NCI-H526 treated with DMSO at 0.1 percent for 48 hours (cell line): ENCODE results near the gene RAB11FIP5.
"Not testable (repeated sequence)": the region's sequence is repeated elsewhere in the genome, so short reads cannot be mapped to it uniquely, and the experiment has no call there.

Source experiments
- DNase-seq: peaks from one replicate; lab custom pipeline; 2025; lab: John Stamatoyannopoulos, UW

Gene RAB11FIP5

DNA sequence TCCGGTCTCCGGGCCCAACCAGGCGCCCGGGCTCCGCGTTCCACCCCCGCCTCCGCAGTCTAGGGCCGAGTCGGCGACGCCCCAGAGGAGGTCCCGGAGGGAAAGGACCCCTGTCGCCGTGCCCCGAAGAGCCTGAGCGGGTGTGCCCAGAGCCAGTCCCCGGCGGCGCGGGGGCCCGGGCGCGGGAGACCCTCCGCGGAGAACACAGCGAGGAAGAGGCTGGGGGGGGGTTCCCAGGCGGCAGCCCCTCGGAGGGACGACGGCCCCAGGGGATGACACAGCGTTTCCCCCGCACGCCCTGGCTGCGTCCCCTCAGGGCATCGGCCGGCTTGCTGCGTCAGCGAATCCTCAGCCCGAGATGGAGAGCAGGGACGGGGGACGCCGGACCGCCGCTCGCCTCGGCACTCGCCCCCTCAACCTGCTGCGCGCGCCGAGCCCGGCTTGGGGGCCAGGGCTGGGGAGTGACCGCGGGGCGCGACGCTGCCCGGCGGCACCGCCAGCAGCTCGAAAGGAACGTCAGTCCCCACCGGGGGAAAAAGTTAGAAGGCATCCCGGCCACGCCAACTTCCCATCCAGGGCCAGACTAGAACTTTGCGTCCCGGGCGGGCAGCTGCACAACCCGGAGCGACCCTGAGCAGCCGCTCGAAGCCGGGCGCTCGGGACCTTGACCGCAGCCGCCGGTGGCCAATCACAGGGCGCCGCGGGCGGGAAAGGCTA lies 41.9 kb downstream of the RAB11FIP5 start:
- DNase-seq = no peak

- DNase-seq = no peak
These were observed 42.7 kb downstream of the RAB11FIP5 start for GRCh38 chr2:73069855-73070642.

- DNase-seq = no peak
These were observed 43.5 kb downstream of the RAB11FIP5 start for GRCh38 chr2:73069041-73069854.

- DNase-seq = no peak
These were observed 44.6 kb downstream of the RAB11FIP5 start for GRCh38 chr2:73068147-73068546.

GRCh38 chr2:73067043-73067442 lies 45.7 kb downstream of the RAB11FIP5 start:
- no peak for DNase-seq

GRCh38 chr2:73065070-73065469 lies 47.7 kb downstream of the RAB11FIP5 start:
- DNase-seq = not testable (repeated sequence)

- no peak for DNase-seq
These were observed 48.6 kb downstream of the RAB11FIP5 start for GRCh38 chr2:73063909-73064875.

GRCh38 chr2:73063472-73063871 lies 49.3 kb downstream of the RAB11FIP5 start:
- no peak for DNase-seq

GRCh38 chr2:73059106-73059505 lies 53.6 kb downstream of the RAB11FIP5 start:
- DNase-seq = no peak

- DNase-seq = no peak
These were observed 57.8 kb downstream of the RAB11FIP5 start for GRCh38 chr2:73054980-73055379.

GRCh38 chr2:73053316-73054114 lies 59.2 kb downstream of the RAB11FIP5 start:
- DNase-seq = no peak

DNA sequence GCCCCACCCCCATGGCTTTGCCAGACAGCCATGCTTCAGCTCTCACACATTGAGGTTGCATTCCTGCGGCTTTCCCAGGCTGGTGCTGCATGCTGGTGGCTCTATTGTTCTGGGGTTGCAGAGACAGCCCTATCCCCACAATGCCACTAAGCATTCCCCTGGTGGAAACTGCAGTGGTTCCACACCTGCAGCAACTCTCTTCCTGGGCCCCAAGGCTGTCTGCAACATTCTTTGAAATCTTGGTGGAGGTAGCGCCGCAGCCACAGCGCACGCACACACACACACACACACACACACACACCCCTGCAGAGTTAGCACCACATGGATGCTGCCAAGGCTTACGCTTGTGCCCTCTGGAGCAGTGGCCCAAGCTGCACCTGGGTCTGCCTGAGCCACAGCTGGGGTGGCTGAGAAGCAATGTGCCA lies 62.6 kb downstream of the RAB11FIP5 start:
- DNase-seq = no peak

DNA sequence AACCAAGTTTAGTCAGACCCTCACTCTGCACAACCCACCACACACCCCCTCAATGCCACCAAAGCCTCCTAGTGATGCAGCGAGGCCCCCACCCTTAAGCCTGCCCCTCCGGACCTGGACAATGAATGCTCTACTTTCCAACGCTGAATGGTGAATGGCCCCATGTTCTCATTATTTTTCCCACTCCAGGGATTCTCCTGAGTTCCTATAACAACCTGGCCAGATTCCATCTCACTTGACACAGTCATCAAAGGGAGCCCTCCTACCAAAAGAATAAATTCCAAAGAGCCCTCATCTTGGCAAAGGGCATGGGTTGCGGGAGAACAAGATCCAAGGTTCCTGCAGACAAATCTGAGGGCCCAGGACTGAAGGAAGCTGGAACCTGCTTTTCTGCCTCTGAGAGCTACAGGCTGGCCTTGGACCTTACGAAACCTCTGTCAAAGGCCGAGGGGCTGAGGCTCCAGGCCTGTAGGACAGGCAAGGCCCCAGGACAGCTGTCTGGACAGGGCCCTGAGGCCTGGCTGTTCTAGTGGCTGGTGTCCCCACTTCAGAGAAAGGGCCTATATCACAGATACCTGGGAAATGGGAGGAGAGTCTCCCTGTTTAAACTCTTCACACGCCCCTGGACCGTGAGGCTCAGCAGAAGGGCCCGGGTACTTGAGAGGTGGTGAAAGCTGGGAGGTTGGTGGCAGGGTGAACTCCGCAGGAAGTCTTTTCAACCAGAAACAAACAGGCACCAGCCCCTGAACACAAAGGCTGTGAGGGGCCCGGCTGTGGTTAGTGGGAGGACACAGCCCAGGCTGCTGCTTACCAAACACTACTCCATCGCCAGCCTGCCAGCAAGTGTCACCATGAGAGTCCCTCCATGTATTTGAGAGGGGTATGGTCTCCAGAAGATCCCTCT lies 68.6 kb downstream of the RAB11FIP5 start:
- no peak for DNase-seq

- no peak for DNase-seq
These were observed 69.5 kb downstream of the RAB11FIP5 start for GRCh38 chr2:73043276-73043675.

- no peak for DNase-seq
These were observed 74.7 kb downstream of the RAB11FIP5 start for GRCh38 chr2:73037947-73038585.

GRCh38 chr2:73036766-73037165 lies 76.0 kb downstream of the RAB11FIP5 start:
- DNase-seq = no peak

- DNase-seq = no peak
These were observed 76.6 kb downstream of the RAB11FIP5 start for GRCh38 chr2:73035899-73036711.
